SH-SY5Y (cell line): ENCODE measurements around the gene IP6K2.

Experiments used
- GATA2 ChIP-seq: IDR thresholded peaks from 2 replicates; pipeline ENCODE4 v1.6.1; 2011; ENCODE audit warnings: mild to moderate bottlenecking, low read depth, low read length
- GATA3 ChIP-seq: IDR thresholded peaks from 2 replicates; pipeline ENCODE4 v1.6.1; 2011; ENCODE audit warnings: low read depth, mild to moderate bottlenecking, low read length, moderate library complexity

DNA sequence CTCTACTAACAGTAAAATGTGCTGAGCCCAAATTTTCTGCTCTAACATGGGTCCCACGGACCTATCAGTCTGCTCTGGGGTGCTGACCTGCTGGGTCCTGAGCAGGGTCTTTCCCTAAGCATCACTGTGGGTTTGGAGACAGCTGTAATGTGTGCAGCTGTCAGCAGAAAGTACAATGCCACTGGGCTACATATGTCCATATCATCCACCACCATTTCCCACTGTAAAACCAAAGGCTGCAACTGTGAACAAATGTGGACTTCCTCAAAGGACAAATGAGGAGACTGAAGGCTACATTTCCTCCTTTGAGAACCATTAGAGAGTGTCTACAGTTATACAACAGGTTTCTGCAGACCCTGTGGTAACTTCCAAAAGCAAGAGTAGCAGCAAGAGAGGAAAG is 33.8 kb upstream of the IP6K2 start:
- TF ChIP-seq GATA2 (no peak), GATA3 (no peak)
